GM21619 (cell line): ENCODE results near the gene DLG2.
"Not testable (repeated sequence)": the region's sequence is repeated elsewhere in the genome, so short reads cannot be mapped to it uniquely, and the experiment has no call there.

Experiments
- ATAC-seq: cut with Tn5 transposase; IDR thresholded peaks from one replicate; pipeline ENCODE4 v1.9.1; 2021; ENCODE audit not compliant: unreplicated experiment

Gene DLG2

DNA sequence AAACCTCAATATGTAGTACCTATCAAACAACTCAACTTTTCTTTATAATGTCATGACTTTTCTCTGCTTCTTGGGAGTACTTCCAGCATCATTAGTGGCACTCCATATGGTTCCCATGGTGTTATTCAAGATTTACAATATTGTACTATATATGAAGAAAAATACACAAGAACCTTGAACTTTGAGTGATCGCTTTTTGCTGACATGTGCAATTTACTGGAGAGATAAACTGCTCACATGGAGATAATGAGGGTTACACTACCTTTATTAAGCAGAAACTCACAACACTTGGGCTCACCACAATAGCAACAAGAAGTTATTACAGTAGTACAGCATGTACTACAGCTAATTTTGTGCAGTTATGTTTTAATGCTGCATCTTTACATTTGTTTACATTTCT, 388.2 kb downstream of the DLG2 start:
- ATAC-seq = no peak

DNA sequence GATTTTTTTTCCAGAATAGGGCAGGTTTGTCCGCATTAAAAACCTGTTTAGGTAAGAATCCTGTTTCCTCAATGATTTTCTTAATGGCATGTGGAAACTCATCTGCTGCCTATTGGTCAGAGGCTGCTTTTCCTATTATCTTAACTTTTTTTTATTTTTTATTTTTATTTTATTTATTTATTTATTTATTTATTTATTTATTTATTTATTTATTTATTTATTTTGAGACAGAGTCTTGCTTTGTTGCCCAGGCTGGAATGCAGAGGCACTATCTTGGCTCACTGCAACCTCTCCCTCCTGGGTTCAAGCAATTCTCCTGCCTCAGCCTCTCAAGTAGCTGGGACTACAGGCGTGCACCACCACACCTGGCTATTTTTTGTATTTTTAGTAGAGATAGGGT, 389.1 kb downstream of the DLG2 start:
- not testable (repeated sequence) for ATAC-seq

DNA sequence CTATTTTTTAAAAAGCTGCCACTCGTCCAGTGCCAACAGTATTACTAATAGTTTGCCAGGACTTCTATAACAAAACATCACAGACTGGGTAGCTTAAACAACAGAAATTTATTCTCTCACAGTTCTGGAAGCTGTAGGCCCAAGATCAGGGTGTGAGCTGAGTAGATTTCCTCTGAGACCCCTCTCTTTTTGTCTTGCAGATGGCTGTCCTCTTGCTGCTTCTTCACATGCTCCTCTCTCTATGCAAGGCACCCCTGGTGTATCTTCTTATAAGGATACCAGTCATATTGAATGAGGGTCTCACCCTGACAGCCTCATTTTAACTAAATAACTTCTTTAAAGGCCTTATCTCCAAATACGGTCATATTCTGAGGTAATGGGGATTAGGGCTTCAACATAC, 390.9 kb downstream of the DLG2 start:
- no peak for ATAC-seq

GRCh38 chr11:85232559-85232958, 394.6 kb downstream of the DLG2 start:
- no peak for ATAC-seq

DNA sequence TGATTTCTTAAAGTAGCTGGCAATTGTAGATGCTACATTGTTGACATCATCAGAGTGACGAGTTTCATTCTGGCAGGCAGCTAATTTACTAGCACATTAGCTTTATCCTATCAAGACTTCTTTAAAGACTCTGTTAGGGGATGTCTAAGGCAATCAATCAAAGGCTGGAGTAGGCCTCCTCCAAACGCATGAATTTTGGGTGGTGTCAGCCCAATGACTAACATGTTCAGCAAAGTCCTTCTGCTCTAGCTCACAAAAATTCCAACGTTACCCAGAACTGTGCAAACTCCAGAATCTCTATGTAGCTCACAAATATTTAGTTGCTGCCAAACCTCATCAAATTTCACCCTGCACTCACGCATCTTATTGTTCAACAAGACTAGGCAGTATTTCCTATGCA, 395.6 kb downstream of the DLG2 start:
- ATAC-seq = no peak

DNA sequence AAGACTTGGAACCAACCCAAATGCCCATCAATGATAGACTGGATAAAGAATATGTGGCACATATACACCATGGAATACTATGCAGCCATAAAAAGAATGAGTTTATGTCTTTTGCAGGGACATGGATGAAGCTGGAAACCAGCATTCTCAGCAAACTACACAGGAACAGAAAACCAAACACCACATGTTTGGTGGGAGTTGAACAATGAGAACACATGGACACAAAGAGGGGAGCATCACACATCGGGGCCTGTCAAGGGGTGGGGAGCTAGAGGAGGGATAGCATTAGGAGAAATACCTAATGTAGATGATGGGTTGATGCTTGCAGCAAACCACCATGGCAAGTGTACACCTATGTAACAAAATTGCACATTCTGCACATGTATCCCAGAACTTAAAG, 397.4 kb downstream of the DLG2 start:
- not testable (repeated sequence) for ATAC-seq

DNA sequence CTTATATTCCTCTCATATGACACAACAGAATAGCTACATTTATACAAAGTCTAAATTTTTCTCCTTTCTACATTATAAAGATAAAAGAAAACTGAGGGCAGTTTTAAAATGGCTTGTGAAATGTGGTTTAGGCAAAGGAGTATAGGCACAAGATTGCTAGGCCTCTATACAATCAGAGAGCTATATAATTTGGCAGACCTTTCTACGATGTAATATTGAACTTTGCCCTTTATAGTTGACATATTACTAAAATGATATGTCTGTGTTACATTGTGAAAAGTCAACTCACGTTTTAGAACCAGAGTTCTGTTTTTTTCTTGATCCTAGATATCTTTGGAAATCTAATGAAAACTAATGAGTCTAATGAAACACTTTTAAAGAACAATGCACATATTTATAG, 430.2 kb downstream of the DLG2 start:
- no peak for ATAC-seq

DNA sequence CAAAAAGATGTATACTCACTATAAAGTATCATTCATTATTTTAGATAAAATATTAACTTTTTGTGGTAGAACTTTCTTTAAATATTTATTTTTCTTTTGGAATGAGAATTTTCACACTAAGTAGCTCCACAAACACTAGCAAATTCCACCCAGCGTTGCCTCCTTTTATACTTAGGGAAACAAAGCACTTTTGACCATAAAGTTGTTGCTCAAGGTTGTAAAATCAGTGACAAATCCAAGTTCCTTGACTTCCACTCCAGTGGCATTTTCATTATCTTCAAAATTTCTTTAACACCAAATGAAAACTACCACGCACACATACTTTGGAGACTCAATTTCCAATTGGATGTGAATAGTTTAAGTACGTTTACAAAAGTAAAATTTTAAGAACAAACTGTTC, 431.2 kb downstream of the DLG2 start:
- ATAC-seq = no peak

DNA sequence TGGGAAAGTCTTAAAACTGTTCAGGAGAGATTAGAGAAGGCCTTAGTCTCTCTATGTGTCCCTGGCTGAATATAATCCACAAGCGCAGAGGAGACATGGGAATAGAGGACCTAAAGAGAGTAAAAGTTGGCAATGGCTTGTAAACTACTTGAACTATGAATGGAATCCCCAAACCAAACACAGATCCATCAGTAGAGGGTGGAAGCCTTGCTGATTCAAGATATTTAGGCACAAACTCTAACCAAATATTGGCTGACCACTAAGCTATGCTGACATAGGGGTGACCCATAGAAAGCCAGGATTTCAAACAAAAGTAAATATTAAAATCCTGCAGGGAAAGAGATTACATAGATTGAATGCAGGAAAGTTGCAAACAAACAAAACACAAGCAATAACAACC, 439.2 kb downstream of the DLG2 start:
- no peak for ATAC-seq

GRCh38 chr11:85184721-85185120, 442.4 kb downstream of the DLG2 start:
- ATAC-seq = no peak

DNA sequence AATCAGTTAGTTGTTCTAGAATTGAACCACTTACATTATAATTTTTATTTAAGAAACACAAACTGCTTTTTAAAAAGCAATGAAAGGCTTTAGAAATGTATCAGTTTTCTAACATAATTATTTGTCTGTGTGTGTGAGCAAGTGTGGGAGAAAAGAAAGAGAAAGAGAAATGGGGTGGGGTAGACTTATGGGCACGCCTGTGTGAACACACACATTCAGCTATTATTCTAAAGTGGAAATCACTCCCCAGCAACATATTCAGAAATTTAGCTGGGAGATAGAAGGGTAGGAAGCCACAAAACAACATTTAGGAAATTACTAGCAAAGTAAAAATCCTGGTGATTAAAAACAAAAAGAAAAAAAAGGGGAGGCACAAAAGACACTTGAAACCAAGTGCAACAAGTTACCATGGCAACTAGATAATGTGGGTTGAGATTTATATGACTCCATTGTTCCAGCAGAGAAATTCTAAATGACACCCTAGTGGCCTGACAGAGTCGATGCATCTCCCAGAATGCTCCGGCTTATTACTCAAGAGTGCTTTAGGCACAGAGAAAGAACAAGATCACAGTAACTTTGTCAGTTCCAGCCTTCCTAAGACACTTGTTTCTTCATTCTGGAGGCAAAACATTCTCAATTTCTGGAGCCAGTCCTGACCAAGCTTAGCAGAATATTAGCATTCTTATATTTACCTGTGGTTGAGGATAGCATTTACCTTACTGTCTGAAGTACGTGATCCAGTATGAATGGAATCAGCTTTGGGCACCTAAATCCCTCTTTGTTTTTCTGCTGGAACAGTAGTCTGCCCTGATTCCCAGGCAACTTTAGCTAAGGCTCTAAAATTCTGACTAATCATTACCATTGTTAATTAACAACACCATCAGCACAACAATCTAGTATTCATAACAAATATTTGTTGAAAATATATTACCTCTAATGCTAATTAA, 444.4 kb downstream of the DLG2 start:
- peak; percentile 82 for ATAC-seq

GRCh38 chr11:85180528-85180927, 446.6 kb downstream of the DLG2 start:
- ATAC-seq = no peak

GRCh38 chr11:85171648-85172257, 455.4 kb downstream of the DLG2 start:
- no peak for ATAC-seq

DNA sequence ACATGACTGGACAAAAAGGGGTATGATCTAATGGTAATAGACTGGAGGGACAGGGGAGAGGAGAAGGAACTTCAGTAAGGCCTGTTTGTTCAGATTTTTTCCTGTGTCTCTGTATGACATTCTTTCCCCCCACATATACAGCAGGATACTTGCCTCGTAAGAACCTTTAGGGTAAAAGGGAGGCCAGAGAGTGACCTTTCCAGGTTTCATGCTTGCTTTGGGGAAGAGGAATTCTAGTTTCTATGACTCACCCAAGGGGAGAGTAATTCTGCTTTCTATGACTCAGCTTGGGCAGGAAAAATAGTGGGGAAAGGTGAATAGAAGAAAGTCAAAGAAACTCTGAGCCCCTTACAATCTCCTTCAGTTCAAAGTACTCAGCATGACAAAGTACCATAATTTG, 457.0 kb downstream of the DLG2 start:
- no peak for ATAC-seq

DNA sequence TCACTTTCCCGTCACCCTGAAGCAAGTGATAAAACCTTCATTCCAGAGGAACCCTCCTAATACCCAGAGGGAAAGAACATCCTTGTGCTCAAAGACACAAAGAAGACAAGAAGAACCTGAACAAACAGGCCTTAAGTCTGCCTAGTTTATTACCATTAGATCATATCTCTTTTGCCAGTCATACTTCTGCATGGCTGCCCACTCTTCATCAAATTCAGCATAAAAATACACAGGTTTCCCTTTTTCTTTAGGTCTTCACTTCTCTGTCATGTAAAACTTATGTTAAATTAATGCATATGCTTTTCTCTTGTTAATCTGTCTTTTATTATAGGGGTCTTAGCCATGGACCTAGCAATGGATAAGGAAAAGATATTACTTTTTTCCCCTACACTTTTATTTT, 459.7 kb downstream of the DLG2 start:
- no peak for ATAC-seq

DNA sequence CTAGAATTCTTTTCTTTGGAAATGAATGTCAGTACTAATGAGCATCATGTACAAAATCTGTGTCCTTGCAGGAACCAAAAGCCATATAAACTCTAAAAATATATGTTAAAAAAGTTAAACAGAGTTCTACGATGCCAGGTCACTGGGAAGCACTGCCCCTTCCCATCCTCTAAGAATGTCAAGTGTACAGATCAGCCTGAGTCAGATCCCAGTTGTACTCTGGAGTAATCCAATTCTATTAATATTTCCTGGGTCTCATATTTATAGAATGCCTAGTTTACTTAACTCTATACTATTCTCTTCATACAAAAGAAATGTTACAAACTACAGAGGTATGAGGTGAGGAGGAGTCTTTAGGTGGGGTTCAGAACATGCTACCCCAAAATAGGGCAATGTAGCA, 460.1 kb downstream of the DLG2 start:
- no peak for ATAC-seq

DNA sequence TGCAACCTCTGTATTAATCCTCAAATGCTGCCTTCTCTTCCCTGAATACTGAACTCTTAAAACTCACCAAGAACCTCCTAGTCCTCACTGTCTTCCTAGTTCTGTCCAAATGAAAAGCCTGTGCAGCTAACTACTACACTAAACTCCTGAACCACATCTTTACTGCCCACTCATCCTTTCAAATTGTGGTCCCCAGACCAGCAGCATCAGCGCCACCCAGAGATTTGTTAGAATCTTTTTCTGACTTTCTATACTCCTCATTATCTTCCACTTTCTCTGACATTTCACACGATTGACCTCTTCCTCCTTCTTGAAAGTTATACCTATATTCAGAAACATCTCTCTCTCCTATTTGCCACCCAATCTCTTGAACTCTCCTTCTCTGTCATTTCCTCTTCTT, 461.3 kb downstream of the DLG2 start:
- ATAC-seq = no peak

DNA sequence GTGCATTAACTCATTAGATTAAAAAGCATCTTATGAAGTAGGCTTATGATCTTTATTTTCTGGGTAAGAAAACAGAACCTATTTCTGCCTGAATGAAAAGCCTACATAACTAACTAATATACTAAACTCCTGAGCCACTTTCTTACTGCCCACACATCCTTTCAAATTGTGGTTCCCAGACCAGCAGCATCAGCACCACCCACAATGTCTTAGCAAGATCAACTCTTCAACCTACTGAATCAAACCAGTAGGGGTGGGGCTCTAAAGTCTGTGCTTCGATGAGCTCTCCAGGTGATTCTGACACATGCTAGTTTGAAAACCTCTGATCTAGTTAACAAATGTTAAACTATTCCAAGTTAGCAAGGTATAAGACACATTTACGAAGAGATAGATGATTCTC, 462.4 kb downstream of the DLG2 start:
- no peak for ATAC-seq

- no peak for ATAC-seq
These were observed 472.9 kb downstream of the DLG2 start for GRCh38 chr11:85154294-85154693.

GRCh38 chr11:85137597-85137996, 489.5 kb downstream of the DLG2 start:
- ATAC-seq = no peak

- no peak for ATAC-seq
These were observed 493.5 kb downstream of the DLG2 start for GRCh38 chr11:85133636-85134035.

DNA sequence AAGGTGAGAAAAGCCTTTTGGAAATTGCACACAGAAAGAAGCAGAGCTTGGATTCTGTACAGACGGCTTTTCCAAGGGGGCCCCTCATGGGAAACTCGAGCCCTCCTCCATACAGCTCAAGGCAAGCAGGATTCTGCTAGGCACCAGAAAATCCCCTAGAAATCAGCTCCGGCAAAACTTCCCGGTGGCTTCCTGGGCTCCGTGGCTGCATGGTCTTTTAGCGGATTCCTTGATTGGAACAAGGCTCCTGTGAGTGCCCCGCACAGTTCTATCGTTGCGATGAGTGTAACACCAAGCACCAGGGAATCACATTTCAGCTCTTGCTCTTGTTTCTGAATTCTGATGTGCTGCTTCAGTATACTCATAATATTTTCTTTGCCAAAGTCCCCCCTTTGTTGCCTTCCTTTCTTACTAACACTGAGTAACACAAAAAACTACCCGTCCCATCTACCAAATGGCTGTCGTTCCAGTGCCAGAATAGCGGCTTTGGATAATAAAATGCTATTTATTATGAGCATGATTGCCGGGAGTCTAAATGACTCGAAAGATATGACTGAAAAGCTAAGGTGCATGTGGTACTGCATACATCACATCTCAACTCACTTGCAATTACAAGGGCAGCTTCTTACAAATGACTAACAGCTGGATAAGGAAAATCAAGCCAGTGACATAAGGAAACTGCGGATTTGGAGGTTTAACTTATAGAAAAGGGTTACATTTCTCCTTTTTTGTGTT, 494.1 kb downstream of the DLG2 start:
- no peak for ATAC-seq
